OCI-LY3 (cell line): ENCODE measurements around the gene RAB24.
"Not testable (repeated sequence)": the region's sequence is repeated elsewhere in the genome, so short reads cannot be mapped to it uniquely, and the experiment has no call there.

Experiments used
- H2AFZ ChIP-seq: fragments of 200-600, 300-600 bp; shearing (Covaris generic); 2 replicates; pipeline ENCODE4 v1.6.0; 2014; ENCODE audit warnings: antibody characterized with exemption, low read depth, low read length
- H3K27ac ChIP-seq: fragments of 200-600, 300-600 bp; sonication (generic); 2 replicates; pipeline ENCODE4 v1.5.1; 2014; ENCODE audit warnings: mild to moderate bottlenecking, low read length, moderate library complexity, mixed read lengths
- H3K27me3 ChIP-seq: fragments of 200-600, 300-600 bp; sonication (generic); 2 replicates; pipeline ENCODE4 v1.6.1; 2014; ENCODE audit warnings: low read depth, low read length, mixed read lengths
- H3K36me3 ChIP-seq: fragments of 200-600, 300-600 bp; sonication (generic); replicated peaks from 2 replicates; pipeline ENCODE3; 2014; ENCODE audit warnings: low read depth, low read length, mixed read lengths
- H3K4me1 ChIP-seq: fragments of 300-600, 200-600 bp; sonication (generic); 2 replicates; pipeline ENCODE4 v1.6.1; 2014; ENCODE audit warnings: low read length, mixed read lengths
- H3K4me2 ChIP-seq: fragments of 200-600, 300-600 bp; sonication (generic); 2 replicates; pipeline ENCODE4 v1.6.1; 2014; ENCODE audit warnings: low read length, mixed read lengths
- H3K4me3 ChIP-seq: fragments of 300-600, 200-600 bp; sonication (generic); 2 replicates; pipeline ENCODE4 v1.5.1; 2014; ENCODE audit warnings: antibody characterized with exemption, mild to moderate bottlenecking, low read length, moderate library complexity
- H3K79me2 ChIP-seq: fragments of 300-600, 200-600 bp; shearing (Covaris generic); 2 replicates; pipeline ENCODE4 v1.6.1; 2014; ENCODE audit warnings: mild to moderate bottlenecking, low read length, mixed read lengths
- H3K9ac ChIP-seq: fragments of 300-600, 200-600 bp; shearing (Covaris generic); 2 replicates; pipeline ENCODE4 v1.6.0; 2014; ENCODE audit warnings: mild to moderate bottlenecking, low read length, moderate library complexity
- H3K9me3 ChIP-seq: fragments of 200-600, 300-600 bp; shearing (Covaris generic); 2 replicates; pipeline ENCODE4 v1.6.1; 2014; ENCODE audit warnings: low read length, mixed read lengths; ENCODE audit not compliant: insufficient read depth
- H4K20me1 ChIP-seq: fragments of 200-600, 300-600 bp; sonication (generic); 2 replicates; pipeline ENCODE4 v1.6.1; 2016; ENCODE audit warnings: low read length, mixed read lengths; ENCODE audit not compliant: insufficient read depth
- CTCF ChIP-seq: fragments of 200-600, 300-600 bp; sonication (generic); IDR thresholded peaks from 2 replicates; pipeline ENCODE4 v1.5.1; 2014; ENCODE audit warnings: antibody characterized with exemption, low read length, low read depth
- EZH2phosphoT487 ChIP-seq: fragments of 200-600 bp; shearing (Covaris generic); IDR thresholded peaks from 2 replicates; pipeline ENCODE4 v1.6.1; 2018; ENCODE audit warnings: antibody characterized with exemption, mixed run types, low read depth

Gene RAB24

DNA sequence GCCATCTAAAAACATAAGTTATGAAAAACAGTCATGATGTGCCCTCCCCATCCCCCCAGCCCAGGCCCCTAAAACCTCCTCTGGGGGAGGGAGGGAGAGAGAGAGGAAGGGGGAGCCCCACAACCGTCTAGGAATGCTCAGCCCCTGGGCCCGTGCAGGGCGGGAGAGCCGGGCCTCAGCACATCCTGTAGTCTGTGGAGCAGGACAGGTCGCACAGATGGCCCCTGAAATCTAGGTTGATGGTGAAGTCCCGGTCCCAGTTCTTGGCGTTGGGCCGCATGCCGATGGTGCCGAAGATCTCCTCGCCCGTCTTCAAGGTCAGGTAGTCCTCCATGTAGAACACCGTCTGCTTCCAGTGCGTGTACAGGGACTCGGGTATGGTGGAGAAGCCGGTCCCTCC lies 38.1 kb downstream of the RAB24 start:
- no peak for TF ChIP-seq EZH2phosphoT487
- no peak for TF ChIP-seq CTCF
- no peak overlapping the region for H3K9ac ChIP-seq
- no peak overlapping the region for H3K4me3 ChIP-seq
- no peak overlapping the region for H2AFZ ChIP-seq
- H3K4me1 ChIP-seq: no peaks in the 10 kb centered on the region
- no peaks in the 10 kb centered on the region for H3K27me3 ChIP-seq
- no peaks in the 10 kb centered on the region for H4K20me1 ChIP-seq
- no peak overlapping the region for H3K27ac ChIP-seq
- H3K36me3 ChIP-seq: peaks cover 45% of the 10 kb centered on the region
- no peaks in the 10 kb centered on the region for H3K79me2 ChIP-seq
- no peaks in the 10 kb centered on the region for H3K9me3 ChIP-seq
- H3K4me2 ChIP-seq: no peak overlapping the region

DNA sequence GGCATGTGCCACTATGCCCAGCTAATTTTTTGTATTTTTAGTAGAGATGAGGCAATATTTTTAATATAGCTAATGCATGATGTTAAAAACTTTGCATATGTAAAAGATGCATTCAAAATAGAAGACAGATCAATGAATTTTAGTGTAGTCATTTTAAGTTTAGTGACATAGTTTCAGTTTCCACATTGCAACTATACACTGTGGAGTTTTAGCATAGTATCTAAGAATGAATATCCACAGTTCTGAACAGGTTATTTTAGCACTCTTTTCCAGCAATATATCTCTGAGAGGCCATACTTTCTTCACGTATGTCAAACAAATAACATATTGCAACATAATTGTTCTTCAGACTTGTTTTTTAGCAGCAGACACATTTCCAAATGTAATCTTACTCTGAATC lies 39.3 kb downstream of the RAB24 start:
- no peaks in the 10 kb centered on the region for H3K79me2 ChIP-seq
- H3K9me3 ChIP-seq: no peaks in the 10 kb centered on the region
- H4K20me1 ChIP-seq: no peaks in the 10 kb centered on the region
- H2AFZ ChIP-seq: no peak overlapping the region
- no peaks in the 10 kb centered on the region for H3K4me1 ChIP-seq
- TF ChIP-seq EZH2phosphoT487 (no peak), CTCF (no peak)
- no peak overlapping the region for H3K9ac ChIP-seq
- H3K4me3 ChIP-seq: no peak overlapping the region
- no peak overlapping the region for H3K27ac ChIP-seq
- H3K4me2 ChIP-seq: no peak overlapping the region
- H3K36me3 ChIP-seq: peaks cover 42% of the 10 kb centered on the region
- H3K27me3 ChIP-seq: no peaks in the 10 kb centered on the region

DNA sequence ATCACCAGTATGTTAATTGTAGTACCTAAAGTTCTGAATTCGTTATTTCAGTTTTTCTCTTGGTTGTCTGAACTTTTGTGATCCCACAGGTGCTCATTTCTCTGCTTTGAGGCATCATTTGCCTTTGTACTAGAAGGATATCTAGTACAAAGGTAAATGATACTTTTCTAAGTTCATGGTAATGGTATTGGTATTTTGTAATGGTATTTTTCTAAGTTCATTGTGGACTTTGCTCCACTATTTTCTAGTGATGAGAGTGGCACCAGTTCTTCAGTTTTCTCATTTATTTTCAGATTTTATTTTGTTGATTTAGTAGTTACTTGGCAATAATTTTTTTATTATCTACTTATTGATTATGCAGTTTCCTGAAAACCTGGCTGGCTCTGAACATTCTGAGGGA lies 42.0 kb downstream of the RAB24 start:
- Histone ChIP-seq H3K27me3 (no peaks in the 10 kb centered on the region), H3K4me1 (no peaks in the 10 kb centered on the region), H3K79me2 (no peaks in the 10 kb centered on the region; the same call in 1 of the 2 replicates), H3K9me3 (no peaks in the 10 kb centered on the region), H4K20me1 (no peaks in the 10 kb centered on the region), H3K36me3 (peaks cover 44% of the 10 kb centered on the region), H3K27ac (no peak overlapping the region), H3K9ac (no peak overlapping the region), H2AFZ (no peak overlapping the region), H3K4me2 (no peak overlapping the region), H3K4me3 (no peak overlapping the region)
- TF ChIP-seq CTCF: no peak
- no peak for TF ChIP-seq EZH2phosphoT487

- H3K9me3 ChIP-seq: no peaks in the 10 kb centered on the region
- no peaks in the 10 kb centered on the region for H4K20me1 ChIP-seq
- no peak overlapping the region for H3K9ac ChIP-seq
- no peak overlapping the region for H3K4me2 ChIP-seq
- no peaks in the 10 kb centered on the region for H3K4me1 ChIP-seq
- H3K79me2 ChIP-seq: no peaks in the 10 kb centered on the region; the same call in 1 of the 2 replicates
- no peak overlapping the region for H3K4me3 ChIP-seq
- no peak overlapping the region for H2AFZ ChIP-seq
- no peaks in the 10 kb centered on the region for H3K27me3 ChIP-seq
- H3K27ac ChIP-seq: no peak overlapping the region
- TF ChIP-seq EZH2phosphoT487 (no peak), CTCF (no peak)
- H3K36me3 ChIP-seq: peaks cover 45% of the 10 kb centered on the region
These were observed 42.6 kb downstream of the RAB24 start for GRCh38 chr5:177260961-177261360.

DNA sequence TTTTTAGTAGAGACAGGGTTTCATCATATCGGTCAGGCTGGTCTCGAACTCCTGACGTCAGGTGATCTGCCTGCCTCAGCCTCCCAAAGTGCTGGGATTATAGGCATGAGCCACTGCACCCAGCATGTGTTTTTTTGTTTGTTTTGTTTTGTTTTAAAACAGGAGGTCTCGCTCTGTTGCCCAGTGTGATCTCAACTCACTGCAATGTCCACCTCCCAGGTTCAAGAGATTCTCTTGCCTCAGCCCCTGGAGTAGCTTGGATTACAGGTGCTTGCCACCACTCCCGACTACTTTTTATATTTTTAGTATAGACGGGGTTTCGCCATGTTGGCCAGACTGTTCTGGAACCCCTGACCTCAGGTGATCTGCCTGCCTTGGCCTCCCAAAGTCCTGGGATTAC lies 44.8 kb downstream of the RAB24 start:
- H2AFZ ChIP-seq, H3K27ac ChIP-seq, H3K9ac ChIP-seq, H3K79me2 ChIP-seq, H3K9me3 ChIP-seq, H3K4me1 ChIP-seq, H3K4me2 ChIP-seq, H3K4me3 ChIP-seq, H3K27me3 ChIP-seq, H4K20me1 ChIP-seq: not testable (repeated sequence)
- peaks cover 48% of the 10 kb centered on the region for H3K36me3 ChIP-seq
